K562 (cell line): ENCODE data around the gene FAM167B.

ENCODE experiments used
- ARID3A ChIP-seq: IDR thresholded peaks from 2 replicates; pipeline ENCODE4 v1.6.1; 2012; ENCODE audit warnings: low read depth, low read length, improper control_type of control experiment, borderline replicate concordance
- CEBPB ChIP-seq: fragments of 450-650 bp; IDR thresholded peaks from 2 replicates; pipeline ENCODE4 v1.6.1; 2016; ENCODE audit warnings: missing genetic modification characterization, missing compliant biosample characterization
- IFI16 ChIP-seq: fragments of 250-450 bp; sonication (Bioruptor Pico); IDR thresholded peaks from 2 replicates; pipeline ENCODE4 v2.1.2; 2022; ENCODE audit warnings: mild to moderate bottlenecking, inconsistent platforms
- TEAD2 ChIP-seq: fragments of 450-650 bp; IDR thresholded peaks from 2 replicates; pipeline ENCODE4 v1.6.1; 2016; ENCODE audit warnings: missing genetic modification characterization, control low read depth, missing compliant biosample characterization
- ZBTB17 ChIP-seq: fragments of 450-650 bp; formaldehyde crosslinking; IDR thresholded peaks from 2 replicates; pipeline ENCODE4 v1.4.0; 2020; ENCODE audit warnings: mild to moderate bottlenecking
- ZKSCAN1 ChIP-seq: fragments of 150-350 bp; IDR thresholded peaks from 2 replicates; pipeline ENCODE4 v1.6.1; 2016; ENCODE audit warnings: low read depth, low read length

GRCh38 chr1:32208891-32209328 is 38.1 kb upstream of the FAM167B start, which contains the start of gene DCDC2B:
- TF ChIP-seq ARID3A (no peak), CEBPB (tag) (no peak), ZKSCAN1 (no peak), TEAD2 (tag) (no peak), ZBTB17 (CRISPR knock-in tag) (no peak), IFI16 (no peak)
